H1 (cell line): ENCODE results near the gene CXorf49B.

ENCODE experiments used
- EZH2 ChIP-seq: fragments of 200-600 bp; sonication (generic); IDR thresholded peaks from 2 replicates; pipeline ENCODE4 v1.7.1; 2012; ENCODE audit warnings: low read depth, mild to moderate bottlenecking, moderate library complexity, low read length, inconsistent platforms; ENCODE audit not compliant: severe bottlenecking
- POLR2AphosphoS5 ChIP-seq: IDR thresholded peaks from 2 replicates; pipeline ENCODE4 v1.6.1; 2011; ENCODE audit warnings: low read depth, low read length
- RFX5 ChIP-seq: IDR thresholded peaks from 2 replicates; pipeline ENCODE4 v1.6.1; 2011; ENCODE audit warnings: low read depth, low read length, improper control_type of control experiment, borderline replicate concordance
- SRF ChIP-seq: IDR thresholded peaks from 2 replicates; pipeline ENCODE4 v1.6.1; 2011; ENCODE audit warnings: mild to moderate bottlenecking, low read depth, low read length, moderate library complexity
- TAF7 ChIP-seq: optimal IDR thresholded peaks from 2 replicates; pipeline ENCODE3; 2011; ENCODE audit warnings: low read depth, mild to moderate bottlenecking, inconsistent platforms, low read length, moderate library complexity, borderline replicate concordance
- TF ChIP-seq, protein P1 (sequence below), 3 experiments: IDR thresholded peaks; 1 replicate in 2 of 3; 2 replicates in 1 of 3; pipeline versions ENCODE4 v1.5.1 to v1.6.1; 2011; ENCODE audit warnings: low read length in 3 of 3, mild to moderate bottlenecking in 3 of 3, inconsistent platforms in 2 of 3, low read depth in 1 of 3, moderate library complexity in 1 of 3; ENCODE audit not compliant: insufficient read depth in 1 of 3; ENCODE audit errors: control extremely low read depth in 1 of 3

DNA sequence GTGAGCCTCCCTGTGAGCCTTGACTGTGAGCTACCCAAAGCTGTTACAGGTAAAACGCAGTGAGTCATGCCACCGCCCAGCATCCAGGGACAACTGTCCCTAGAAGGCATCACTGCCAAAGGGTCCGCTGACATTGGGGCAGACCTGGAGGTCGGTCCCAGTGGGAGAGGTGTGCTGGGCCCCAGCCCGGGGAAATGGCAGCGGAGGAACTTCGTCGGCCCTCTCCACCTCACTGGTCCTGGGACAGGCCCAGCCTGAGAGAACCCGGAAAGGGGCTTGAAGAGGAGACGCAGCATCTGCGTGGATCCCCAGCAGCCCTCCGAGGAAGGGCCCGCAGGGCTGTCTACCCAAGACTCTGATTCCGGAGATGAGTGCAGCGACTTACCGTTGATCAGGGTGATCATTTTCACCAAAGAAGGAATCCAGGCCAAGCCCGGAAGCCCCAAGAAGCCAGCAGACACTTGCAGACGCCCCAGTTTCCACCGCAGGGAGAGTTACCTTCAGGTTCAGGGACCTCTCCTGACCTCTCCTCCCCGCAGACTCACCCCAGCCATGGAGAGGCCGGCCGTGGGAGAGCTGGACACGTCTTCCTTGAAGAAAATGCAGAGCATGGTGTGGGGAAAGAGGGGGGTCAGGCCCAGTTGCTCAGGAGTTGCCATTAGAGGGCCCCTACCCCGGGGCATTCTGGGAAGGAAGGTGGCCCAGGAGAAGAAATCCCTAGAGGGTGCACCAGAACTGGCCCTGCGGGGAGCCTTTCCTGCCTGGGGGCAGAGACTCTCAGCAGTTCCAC lies 51.2 kb downstream of the CXorf49B start:
- TF ChIP-seq TAF7, result no peak
- no peak for TF ChIP-seq POLR2AphosphoS5
- TF ChIP-seq RFX5, result no peak
- no peak for TF ChIP-seq EZH2
- no peak for TF ChIP-seq SRF
- TF ChIP-seq, protein P1, sequence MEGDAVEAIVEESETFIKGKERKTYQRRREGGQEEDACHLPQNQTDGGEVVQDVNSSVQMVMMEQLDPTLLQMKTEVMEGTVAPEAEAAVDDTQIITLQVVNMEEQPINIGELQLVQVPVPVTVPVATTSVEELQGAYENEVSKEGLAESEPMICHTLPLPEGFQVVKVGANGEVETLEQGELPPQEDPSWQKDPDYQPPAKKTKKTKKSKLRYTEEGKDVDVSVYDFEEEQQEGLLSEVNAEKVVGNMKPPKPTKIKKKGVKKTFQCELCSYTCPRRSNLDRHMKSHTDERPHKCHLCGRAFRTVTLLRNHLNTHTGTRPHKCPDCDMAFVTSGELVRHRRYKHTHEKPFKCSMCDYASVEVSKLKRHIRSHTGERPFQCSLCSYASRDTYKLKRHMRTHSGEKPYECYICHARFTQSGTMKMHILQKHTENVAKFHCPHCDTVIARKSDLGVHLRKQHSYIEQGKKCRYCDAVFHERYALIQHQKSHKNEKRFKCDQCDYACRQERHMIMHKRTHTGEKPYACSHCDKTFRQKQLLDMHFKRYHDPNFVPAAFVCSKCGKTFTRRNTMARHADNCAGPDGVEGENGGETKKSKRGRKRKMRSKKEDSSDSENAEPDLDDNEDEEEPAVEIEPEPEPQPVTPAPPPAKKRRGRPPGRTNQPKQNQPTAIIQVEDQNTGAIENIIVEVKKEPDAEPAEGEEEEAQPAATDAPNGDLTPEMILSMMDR (IDR thresholded peaks at IDR 0.05; ENCODE audit: control extremely low read depth in 1 of 3, insufficient read depth in 1 of 3, low read depth in 1 of 3, low read length in 3 of 3), result no peak
